ENCODE results near the gene TMTC1.

DNA sequence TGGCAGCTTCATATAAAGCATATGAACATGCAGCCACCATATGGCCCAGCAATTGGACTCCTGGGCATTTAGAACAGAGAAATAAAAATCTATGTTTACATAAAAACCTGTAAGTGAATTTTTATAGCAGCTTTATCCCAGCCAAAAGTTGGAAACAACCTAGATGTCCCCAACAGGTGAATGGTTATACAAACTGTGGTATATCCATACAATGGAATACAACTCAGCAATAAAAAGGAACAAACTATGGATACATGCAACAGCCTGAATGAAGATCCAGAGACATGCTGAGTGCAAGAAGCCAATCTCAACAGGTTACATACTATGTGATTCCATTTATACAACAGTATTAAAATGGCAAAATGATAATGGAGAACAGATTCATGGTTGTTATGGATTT, 3.7 kb downstream of the TMTC1 start:
- TF ChIP-seq, protein P1, sequence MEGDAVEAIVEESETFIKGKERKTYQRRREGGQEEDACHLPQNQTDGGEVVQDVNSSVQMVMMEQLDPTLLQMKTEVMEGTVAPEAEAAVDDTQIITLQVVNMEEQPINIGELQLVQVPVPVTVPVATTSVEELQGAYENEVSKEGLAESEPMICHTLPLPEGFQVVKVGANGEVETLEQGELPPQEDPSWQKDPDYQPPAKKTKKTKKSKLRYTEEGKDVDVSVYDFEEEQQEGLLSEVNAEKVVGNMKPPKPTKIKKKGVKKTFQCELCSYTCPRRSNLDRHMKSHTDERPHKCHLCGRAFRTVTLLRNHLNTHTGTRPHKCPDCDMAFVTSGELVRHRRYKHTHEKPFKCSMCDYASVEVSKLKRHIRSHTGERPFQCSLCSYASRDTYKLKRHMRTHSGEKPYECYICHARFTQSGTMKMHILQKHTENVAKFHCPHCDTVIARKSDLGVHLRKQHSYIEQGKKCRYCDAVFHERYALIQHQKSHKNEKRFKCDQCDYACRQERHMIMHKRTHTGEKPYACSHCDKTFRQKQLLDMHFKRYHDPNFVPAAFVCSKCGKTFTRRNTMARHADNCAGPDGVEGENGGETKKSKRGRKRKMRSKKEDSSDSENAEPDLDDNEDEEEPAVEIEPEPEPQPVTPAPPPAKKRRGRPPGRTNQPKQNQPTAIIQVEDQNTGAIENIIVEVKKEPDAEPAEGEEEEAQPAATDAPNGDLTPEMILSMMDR (IDR thresholded peaks at IDR 0.05), result no peak
- no peak for TF ChIP-seq EZH2 (IDR thresholded peaks at IDR 0.05; ENCODE audit: borderline replicate concordance, insufficient read depth, low read depth, low read length, poor library complexity, severe bottlenecking)

Data from B cell (primary cell).